HEK293T (cell line): ENCODE results near the gene SEMA4D.

Experiments used
- CTBP1 ChIP-seq: fragments of 450-650 bp; IDR thresholded peaks from 2 replicates; pipeline ENCODE4 v1.6.1; 2016; ENCODE audit warnings: borderline replicate concordance
- FOXK2 ChIP-seq: fragments of 450-650 bp; IDR thresholded peaks from 2 replicates; pipeline ENCODE4 v1.6.1; 2016; ENCODE audit warnings: mild to moderate bottlenecking
- L3MBTL2 ChIP-seq: fragments of 450-650 bp; conservative IDR thresholded peaks from 2 replicates; pipeline ENCODE4 v1.6.1; 2016; ENCODE audit warnings: mild to moderate bottlenecking
- NFRKB ChIP-seq: fragments of 450-650 bp; IDR thresholded peaks from 2 replicates; pipeline ENCODE4 v1.6.1; 2016; ENCODE audit warnings: mild to moderate bottlenecking, moderate library complexity

DNA sequence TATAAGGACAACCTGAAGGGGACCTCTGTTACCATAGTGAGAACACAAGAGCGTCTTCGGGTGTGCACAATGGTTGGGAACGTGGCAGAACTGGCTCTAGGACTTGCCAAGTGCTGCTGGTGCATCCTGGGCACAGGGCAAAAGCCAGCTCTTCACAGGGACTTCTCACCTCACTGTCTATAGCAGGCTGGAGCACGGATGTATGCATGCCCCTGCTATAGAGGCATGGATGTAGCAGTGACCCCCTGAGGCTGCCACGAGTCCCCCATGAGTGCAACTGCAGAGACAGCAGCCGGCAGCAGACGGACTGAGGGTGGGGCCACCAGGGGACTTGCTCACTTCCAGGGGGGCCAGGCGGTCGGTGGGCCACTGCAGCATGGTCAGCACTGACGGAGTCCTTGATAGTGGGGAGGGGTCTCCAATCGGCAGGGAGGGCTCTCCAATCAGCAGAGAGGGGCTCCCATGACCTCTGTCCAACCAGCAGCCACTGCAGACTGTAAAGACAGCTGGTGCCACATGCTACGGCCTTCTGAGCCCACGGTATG lies 64.9 kb downstream of the SEMA4D start:
- no peak for TF ChIP-seq CTBP1
- TF ChIP-seq L3MBTL2, result no peak
- TF ChIP-seq NFRKB, result no peak
- no peak for TF ChIP-seq FOXK2
